ENCODE results near the gene OSBPL7. TPM values are rescaled to one million over a fixed set of nuclear protein-coding genes. Genes with fewer than 3 reads are reported as not detected.

Gene OSBPL7
- total and polyA plus RNA-seq, 4 donors: 7.6 to 25.3 (median 11.0) TPM

- ATAC-seq (ENCODE audit: insufficient read depth, low FRiP score): no peak
- no peaks in the 10 kb centered on the region for H3K27me3 ChIP-seq (ENCODE audit: control insufficient read depth in 3 of 3, insufficient read depth in 3 of 3, low read length in 2 of 3)
- DNase-seq: no peak
- H3K9me3 ChIP-seq (ENCODE audit: control insufficient read depth in 4 of 4, insufficient read depth in 3 of 4, low read length in 3 of 4): no peaks in the 10 kb centered on the region
- H3K9ac ChIP-seq (ENCODE audit: insufficient read depth in 1 of 2, low read length in 2 of 2): peak overlapping the region; percentile 63 to 65
- TF ChIP-seq CTCF (IDR thresholded peaks at IDR 0.05; ENCODE audit: control extremely low read depth, extremely low read depth): no peak
- peak overlapping the region in 1 of 2 donors; percentile 62 for H3K27ac ChIP-seq (ENCODE audit: low read depth in 1 of 2, low read length in 1 of 2)
- peaks cover 15 to 21% (median 18%) of the 10 kb centered on the region in 4 donors for H3K36me3 ChIP-seq (ENCODE audit: control insufficient read depth in 4 of 4, insufficient read depth in 4 of 4, low read length in 4 of 4)
- H3K4me1 ChIP-seq (ENCODE audit: control insufficient read depth in 5 of 5, insufficient read depth in 5 of 5, low read length in 5 of 5): peaks cover 0 to 14% (median 9%) of the 10 kb centered on the region in 5 donors
- H3K4me3 ChIP-seq: no peak overlapping the region
- WGBS, 2 donors: 70 to 74% methylated on average over 18 of the region's 18 CpGs
Observed at GRCh38 chr17:47830396-47831002, 8.9 kb upstream of the OSBPL7 start.

GRCh38 chr17:47829870-47830269 is 8.3 kb upstream of the OSBPL7 start:
- no peaks in the 10 kb centered on the region for H3K27me3 ChIP-seq (ENCODE audit: control insufficient read depth in 3 of 3, insufficient read depth in 3 of 3, low read length in 2 of 3)
- peaks cover 0 to 14% (median 9%) of the 10 kb centered on the region in 5 donors for H3K4me1 ChIP-seq (ENCODE audit: control insufficient read depth in 5 of 5, insufficient read depth in 5 of 5, low read length in 5 of 5)
- H3K9me3 ChIP-seq (ENCODE audit: control insufficient read depth in 4 of 4, insufficient read depth in 3 of 4, low read length in 3 of 4): no peaks in the 10 kb centered on the region
- H3K36me3 ChIP-seq (ENCODE audit: control insufficient read depth in 4 of 4, insufficient read depth in 4 of 4, low read length in 4 of 4): peaks cover 15 to 25% (median 20%) of the 10 kb centered on the region in 4 donors
- WGBS, 2 donors: 74 to 86% methylated on average over 3 of the region's 3 CpGs
- no peak overlapping the region for H3K27ac ChIP-seq (ENCODE audit: low read depth in 1 of 2, low read length in 1 of 2)
- H3K9ac ChIP-seq (ENCODE audit: insufficient read depth in 1 of 2, low read length in 2 of 2): no peak overlapping the region
- no peak for ATAC-seq (ENCODE audit: insufficient read depth, low FRiP score)
- no peak for TF ChIP-seq CTCF (IDR thresholded peaks at IDR 0.05; ENCODE audit: control extremely low read depth, extremely low read depth)
- DNase-seq: no peak
- H3K4me3 ChIP-seq: no peak overlapping the region

GRCh38 chr17:47823519-47823918 is 1.9 kb upstream of the OSBPL7 start:
- peaks cover 20 to 42% (median 22%) of the 10 kb centered on the region in 4 donors for H3K36me3 ChIP-seq (ENCODE audit: control insufficient read depth in 4 of 4, insufficient read depth in 4 of 4, low read length in 4 of 4)

More at GRCh38 chr17:47823519-47823918, 1.9 kb upstream of the OSBPL7 start:
- H3K27me3 ChIP-seq (ENCODE audit: control insufficient read depth in 3 of 3, insufficient read depth in 3 of 3, low read length in 2 of 3): no peaks in the 10 kb centered on the region
- H3K4me1 ChIP-seq (ENCODE audit: control insufficient read depth in 5 of 5, insufficient read depth in 5 of 5, low read length in 5 of 5): peaks cover 2 to 20% (median 7%) of the 10 kb centered on the region in 5 donors
- no peak overlapping the region for H3K9ac ChIP-seq (ENCODE audit: insufficient read depth in 1 of 2, low read length in 2 of 2)
- H3K9me3 ChIP-seq (ENCODE audit: control insufficient read depth in 4 of 4, insufficient read depth in 3 of 4, low read length in 3 of 4): no peaks in the 10 kb centered on the region
- H3K27ac ChIP-seq (ENCODE audit: low read depth in 1 of 2, low read length in 1 of 2): no peak overlapping the region
- DNase-seq (no peak), ATAC-seq (ENCODE audit: insufficient read depth, low FRiP score) (no peak)
- TF ChIP-seq CTCF (IDR thresholded peaks at IDR 0.05; ENCODE audit: control extremely low read depth, extremely low read depth): no peak
- WGBS, 2 donors: 89% methylated on average over 4 of the region's 4 CpGs
- H3K4me3 ChIP-seq: no peak overlapping the region
